ENCODE data around the gene KLF11. TPM values are rescaled to one million over a fixed set of nuclear protein-coding genes. Genes with fewer than 3 reads are reported as not detected.

Gene KLF11
- total RNA-seq, 2 donors from 2014 or later, result 25.7 to 32.6 TPM

DNA sequence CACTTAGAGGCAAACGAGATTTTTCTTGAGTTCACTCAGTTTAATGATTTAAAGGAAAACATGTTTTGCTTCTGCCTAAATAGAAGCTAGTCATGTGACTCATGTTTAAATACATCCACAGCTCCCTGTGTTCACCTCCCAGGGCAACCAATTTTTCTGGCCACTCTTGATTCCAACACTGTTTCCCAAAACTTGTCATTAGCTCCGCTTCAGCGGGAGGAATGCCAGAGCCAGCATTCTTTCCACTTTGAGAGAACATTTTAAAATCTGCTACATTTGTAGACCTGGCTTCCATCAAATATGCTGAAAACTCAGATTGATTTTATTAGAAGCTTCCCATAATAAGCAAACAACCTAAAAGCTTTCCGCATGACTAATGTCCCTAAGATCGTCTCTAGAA, 39.7 kb downstream of the KLF11 start:
- Histone ChIP-seq H3K27me3 (no peaks in the 10 kb centered on the region), H3K36me3 (replicated peaks in 1 of 2; ENCODE audit: insufficient read depth in 1 of 2, low read depth in 2 of 2) (no peaks in the 10 kb centered on the region), H3K27ac (peak overlapping the region in 3 of 4 donors; percentile 83 to 90 (median 89)), H3K4me3 (no peak overlapping the region), H3K4me1 (peaks cover 42% of the 10 kb centered on the region), H3K9me3 (no peaks in the 10 kb centered on the region)
- intact Hi-C loops (cut with DNase I), result no loop called here
- WGBS, 2 donors, result 42 to 43% methylated on average over 5 of the region's 5 CpGs
- DNase-seq, result peak in 1 of 4 donors; percentile 37
- no peak for TF ChIP-seq POLR2A (IDR thresholded peaks at IDR 0.05)
- TF ChIP-seq CTCF (IDR thresholded peaks at IDR 0.05), result no peak
- no peak for ATAC-seq

- 34 to 37% methylated on average over 13 of the region's 13 CpGs for WGBS, 2 donors
- Histone ChIP-seq H3K27ac (peak overlapping the region in 3 of 4 donors; percentile 83 to 90 (median 89)), H3K4me1 (peaks cover 46% of the 10 kb centered on the region), H3K27me3 (no peaks in the 10 kb centered on the region), H3K9me3 (no peaks in the 10 kb centered on the region), H3K36me3 (replicated peaks in 1 of 2; ENCODE audit: insufficient read depth in 1 of 2, low read depth in 2 of 2) (no peaks in the 10 kb centered on the region), H3K4me3 (no peak overlapping the region)
- intact Hi-C loops (cut with DNase I), result no loop called here
- ATAC-seq (no peak), DNase-seq (no peak)
- no peak for TF ChIP-seq POLR2A (IDR thresholded peaks at IDR 0.05)
- no peak for TF ChIP-seq CTCF (IDR thresholded peaks at IDR 0.05)
Measured at GRCh38 chr2:10083692-10084211, 40.4 kb downstream of the KLF11 start.

GRCh38 chr2:10084223-10084865, 41.0 kb downstream of the KLF11 start:
- H3K36me3 ChIP-seq (replicated peaks in 1 of 2; ENCODE audit: insufficient read depth in 1 of 2, low read depth in 2 of 2), result no peaks in the 10 kb centered on the region
- WGBS, 2 donors, result 50 to 57% methylated on average over 12 of the region's 12 CpGs
- peak overlapping the region in 3 of 4 donors; percentile 83 to 90 (median 89) for H3K27ac ChIP-seq
- no peak overlapping the region for H3K4me3 ChIP-seq
- ATAC-seq (no peak), DNase-seq (no peak)
- peaks cover 46% of the 10 kb centered on the region for H3K4me1 ChIP-seq
- H3K27me3 ChIP-seq, result no peaks in the 10 kb centered on the region
- TF ChIP-seq POLR2A (IDR thresholded peaks at IDR 0.05) (no peak), CTCF (IDR thresholded peaks at IDR 0.05) (no peak)
- intact Hi-C loops (cut with DNase I), result no loop called here
- H3K9me3 ChIP-seq, result no peaks in the 10 kb centered on the region

GRCh38 chr2:10085043-10085667, 41.8 kb downstream of the KLF11 start:
- ATAC-seq (peak; percentile 1), DNase-seq (no peak)
- intact Hi-C loops (cut with DNase I), result no loop called here
- Histone ChIP-seq H3K27me3 (no peaks in the 10 kb centered on the region), H3K9me3 (no peaks in the 10 kb centered on the region), H3K36me3 (replicated peaks in 1 of 2; ENCODE audit: insufficient read depth in 1 of 2, low read depth in 2 of 2) (no peaks in the 10 kb centered on the region), H3K4me1 (peaks cover 46% of the 10 kb centered on the region), H3K27ac (peak overlapping the region; percentile 50 to 90 (median 86)), H3K4me3 (no peak overlapping the region)
- TF ChIP-seq POLR2A (IDR thresholded peaks at IDR 0.05) (no peak), CTCF (IDR thresholded peaks at IDR 0.05) (no peak)
- 40 to 53% methylated on average over 4 to 6 of the region's 6 CpGs for WGBS, 2 donors

All from body of pancreas (tissue), 4 donors.